Activated CD8-positive, alpha-beta T cell treated with anti-CD3 and anti-CD28 coated beads for 36 hours (primary cell): ENCODE measurements around the gene ODF4. TPM values are rescaled to one million over a fixed set of nuclear protein-coding genes. Genes with fewer than 3 reads are reported as not detected.

ENCODE experiments used
- ATAC-seq: fragments of 200-7000 bp; cut with Tn5 transposase; one replicate; pipeline ENCODE4 v1.10.0; 2021; ENCODE audit warnings: mild to moderate bottlenecking, moderate library complexity
- CTCF ChIA-PET: fragments of 350-600 bp; sonication (Branson Sonifier 250); formaldehyde crosslinking; loops from one replicate; lab custom pipeline; 2021; ENCODE audit warnings: antibody characterized with exemption; lab: Charles Lee
- POLR2A ChIA-PET: fragments of 350-600 bp; sonication (Branson Sonifier 250); formaldehyde crosslinking; loops from one replicate; lab custom pipeline; 2021; ENCODE audit warnings: antibody characterized with exemption; lab: Charles Lee
- DNase-seq: peaks from one replicate; pipeline ENCODE4 v3.0.0-alpha.2; 2020
- H3K27ac Mint-ChIP-seq: one replicate; pipeline ENCODE4 v1.8.0; 2021; ENCODE audit warnings: mild to moderate bottlenecking, mixed read lengths
- H3K27me3 Mint-ChIP-seq: one replicate; pipeline ENCODE4 v1.8.0; 2021; ENCODE audit warnings: mixed read lengths
- H3K36me3 Mint-ChIP-seq: one replicate; pipeline ENCODE4 v1.8.0; 2021; ENCODE audit warnings: low read depth, mixed read lengths
- H3K4me1 Mint-ChIP-seq: one replicate; pipeline ENCODE4 v1.8.0; 2021; ENCODE audit warnings: low read depth, mixed read lengths
- H3K4me3 Mint-ChIP-seq: one replicate; pipeline ENCODE4 v1.8.0; 2021; ENCODE audit warnings: mild to moderate bottlenecking, moderate library complexity, mixed read lengths
- H3K9me3 Mint-ChIP-seq: one replicate; pipeline ENCODE4 v1.8.0; 2021; ENCODE audit warnings: mixed read lengths
- CTCF ChIP-seq: fragments of 200-600 bp; IDR thresholded peaks from one replicate; pipeline ENCODE4 v1.8.0; 2022; ENCODE audit warnings: antibody characterized with exemption, mild to moderate bottlenecking
- intact Hi-C: fragments of 100-400 bp; cut with micrococcal nuclease; formaldehyde crosslinking; loops from one replicate; pipeline ENCODE4 v1.10.0; 2022
- total RNA-seq, 2 experiments: library from RNA; stranded (reverse); gene quantifications; one replicate each; pipeline ENCODE4 v1.2.3, GENCODE V29; 2021

ODF4 gene
- total RNA-seq: not detected

GRCh38 chr17:8339540-8339939, at the start of gene ODF4:
Gene ODF4, plus strand, starts transcription at chr17:8339840. Its CDS starts 212 bp downstream, at chr17:8340052.
- Mint-ChIP-seq H3K4me3 (no peak within 1 kb of the TSS), H3K4me1 (peaks cover 4% of the 10 kb centered on the region), H3K9me3 (no peaks in the 10 kb centered on the region), H3K27me3 (peaks cover 2% of the 10 kb centered on the region), H3K27ac (peak within 1 kb of the TSS; percentile 11), H3K36me3 (no peaks in the 10 kb centered on the region)
- ATAC-seq: no peak
- no peak for TF ChIP-seq CTCF
- CTCF ChIA-PET: interaction anchor here (1.3 to 1.5 kb wide), 2 partner anchors 246 to 446 kb away, joined by 4 to 7 read pairs; no protein-coding TSS in a partner anchor
- DNase-seq: no peak
- POLR2A ChIA-PET: interaction anchor here (1.1 to 1.4 kb wide), 2 partner anchors 36 to 166 kb away, joined by 3 to 5 read pairs; partner anchors contain the start of gene KRABD2
- intact Hi-C loops: no loop called here

- no peaks in the 10 kb centered on the region for H3K27me3 Mint-ChIP-seq
- H3K4me1 Mint-ChIP-seq: peaks cover 39% of the 10 kb centered on the region
- DNase-seq (no peak), ATAC-seq (no peak)
- peak overlapping the region; percentile 87 for H3K4me3 Mint-ChIP-seq
- peaks cover 9% of the 10 kb centered on the region for H3K36me3 Mint-ChIP-seq
- CTCF ChIA-PET: no interaction called here
- intact Hi-C loops: loop anchor here (10.0 kb wide), 1 partner anchor 165 kb away; the partner anchor contains the start of gene HES7
- no peak for TF ChIP-seq CTCF
- H3K27ac Mint-ChIP-seq: peak overlapping the region; percentile 10
- H3K9me3 Mint-ChIP-seq: no peaks in the 10 kb centered on the region
- POLR2A ChIA-PET: interaction anchor here (1.9 to 3.5 kb wide), 3 partner anchors 41 to 117 kb away, joined by 6 to 17 read pairs (median 12); partner anchors contain the start of genes CTC1 and PFAS
Measured at GRCh38 chr17:8290043-8290442, 49.6 kb upstream of the ODF4 start.

- Mint-ChIP-seq H3K4me1 (peaks cover 39% of the 10 kb centered on the region), H3K9me3 (no peaks in the 10 kb centered on the region), H3K27ac (no peak overlapping the region), H3K27me3 (no peaks in the 10 kb centered on the region), H3K36me3 (peaks cover 9% of the 10 kb centered on the region), H3K4me3 (no peak overlapping the region)
- no peak for ATAC-seq
- DNase-seq: no peak
- no peak for TF ChIP-seq CTCF
- CTCF ChIA-PET: no interaction called here
- intact Hi-C loops: loop anchor here (10.0 kb wide), 1 partner anchor 168 kb away; the partner anchor contains the start of gene HES7
- POLR2A ChIA-PET: interaction anchor here (1.4 kb wide), 1 partner anchor 120 kb away, joined by 8 read pairs; no protein-coding TSS in a partner anchor
Measured at GRCh38 chr17:8292639-8293395, 46.8 kb upstream of the ODF4 start.

GRCh38 chr17:8294361-8294760, 45.3 kb upstream of the ODF4 start:
- H3K27me3 Mint-ChIP-seq: no peaks in the 10 kb centered on the region
- ChIA-PET POLR2A (interaction anchor here (0.5 to 3.2 kb wide), 6 partner anchors 13 to 121 kb away, joined by 3 to 26 read pairs (median 8); partner anchors contain the start of genes CTC1 and PFAS), CTCF (interaction anchor here (1.0 to 2.2 kb wide), 5 partner anchors 9 to 186 kb away, joined by 3 to 12 read pairs (median 7); no protein-coding TSS in a partner anchor)
- no peaks in the 10 kb centered on the region for H3K9me3 Mint-ChIP-seq
- TF ChIP-seq CTCF: no peak
- H3K36me3 Mint-ChIP-seq: peaks cover 9% of the 10 kb centered on the region
- H3K4me1 Mint-ChIP-seq: peaks cover 36% of the 10 kb centered on the region
- DNase-seq (no peak), ATAC-seq (no peak)
- intact Hi-C loops: loop anchor here (10.0 kb wide), 1 partner anchor 170 kb away; the partner anchor contains the start of gene HES7
- peak overlapping the region; percentile 77 for H3K4me3 Mint-ChIP-seq
- peak overlapping the region; percentile 78 for H3K27ac Mint-ChIP-seq
